Central memory CD8-positive, alpha-beta T cell (primary cell): ENCODE measurements around the gene STAT4.

Source experiments
- ATAC-seq: fragments of 150-1000 bp; cut with Tn5 transposase; replicated peaks from 2 replicates; pipeline ENCODE4 v1.10.0; 2022; ENCODE audit warnings: mild to moderate bottlenecking, moderate FRiP score, moderate number of reproducible peaks; ENCODE audit not compliant: poor library complexity, severe bottlenecking; ENCODE audit errors: extremely low read depth
- DNase-seq, 2 donors: peaks; one replicate each; pipeline ENCODE4 v3.0.0; 2021; ENCODE audit warnings: low spot score in 2 of 2
- H3K27ac Mint-ChIP-seq: one replicate; pipeline ENCODE4 v1.8.0; 2022; ENCODE audit warnings: low read depth, mild to moderate bottlenecking, moderate library complexity, mixed read lengths
- H3K27me3 Mint-ChIP-seq: one replicate; pipeline ENCODE4 v1.8.0; 2022; ENCODE audit warnings: mixed read lengths
- H3K36me3 Mint-ChIP-seq: one replicate; pipeline ENCODE4 v1.8.0; 2022; ENCODE audit warnings: mild to moderate bottlenecking, moderate library complexity, mixed read lengths; ENCODE audit not compliant: insufficient read depth
- H3K4me1 Mint-ChIP-seq: one replicate; pipeline ENCODE4 v1.8.0; 2022; ENCODE audit warnings: mixed read lengths
- H3K4me3 Mint-ChIP-seq: one replicate; pipeline ENCODE4 v1.8.0; 2022; ENCODE audit warnings: mild to moderate bottlenecking, moderate library complexity, mixed read lengths
- H3K9me3 Mint-ChIP-seq: one replicate; pipeline ENCODE4 v1.8.0; 2022; ENCODE audit warnings: mixed read lengths

STAT4 gene, protein sequence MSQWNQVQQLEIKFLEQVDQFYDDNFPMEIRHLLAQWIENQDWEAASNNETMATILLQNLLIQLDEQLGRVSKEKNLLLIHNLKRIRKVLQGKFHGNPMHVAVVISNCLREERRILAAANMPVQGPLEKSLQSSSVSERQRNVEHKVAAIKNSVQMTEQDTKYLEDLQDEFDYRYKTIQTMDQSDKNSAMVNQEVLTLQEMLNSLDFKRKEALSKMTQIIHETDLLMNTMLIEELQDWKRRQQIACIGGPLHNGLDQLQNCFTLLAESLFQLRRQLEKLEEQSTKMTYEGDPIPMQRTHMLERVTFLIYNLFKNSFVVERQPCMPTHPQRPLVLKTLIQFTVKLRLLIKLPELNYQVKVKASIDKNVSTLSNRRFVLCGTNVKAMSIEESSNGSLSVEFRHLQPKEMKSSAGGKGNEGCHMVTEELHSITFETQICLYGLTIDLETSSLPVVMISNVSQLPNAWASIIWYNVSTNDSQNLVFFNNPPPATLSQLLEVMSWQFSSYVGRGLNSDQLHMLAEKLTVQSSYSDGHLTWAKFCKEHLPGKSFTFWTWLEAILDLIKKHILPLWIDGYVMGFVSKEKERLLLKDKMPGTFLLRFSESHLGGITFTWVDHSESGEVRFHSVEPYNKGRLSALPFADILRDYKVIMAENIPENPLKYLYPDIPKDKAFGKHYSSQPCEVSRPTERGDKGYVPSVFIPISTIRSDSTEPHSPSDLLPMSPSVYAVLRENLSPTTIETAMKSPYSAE

DNA sequence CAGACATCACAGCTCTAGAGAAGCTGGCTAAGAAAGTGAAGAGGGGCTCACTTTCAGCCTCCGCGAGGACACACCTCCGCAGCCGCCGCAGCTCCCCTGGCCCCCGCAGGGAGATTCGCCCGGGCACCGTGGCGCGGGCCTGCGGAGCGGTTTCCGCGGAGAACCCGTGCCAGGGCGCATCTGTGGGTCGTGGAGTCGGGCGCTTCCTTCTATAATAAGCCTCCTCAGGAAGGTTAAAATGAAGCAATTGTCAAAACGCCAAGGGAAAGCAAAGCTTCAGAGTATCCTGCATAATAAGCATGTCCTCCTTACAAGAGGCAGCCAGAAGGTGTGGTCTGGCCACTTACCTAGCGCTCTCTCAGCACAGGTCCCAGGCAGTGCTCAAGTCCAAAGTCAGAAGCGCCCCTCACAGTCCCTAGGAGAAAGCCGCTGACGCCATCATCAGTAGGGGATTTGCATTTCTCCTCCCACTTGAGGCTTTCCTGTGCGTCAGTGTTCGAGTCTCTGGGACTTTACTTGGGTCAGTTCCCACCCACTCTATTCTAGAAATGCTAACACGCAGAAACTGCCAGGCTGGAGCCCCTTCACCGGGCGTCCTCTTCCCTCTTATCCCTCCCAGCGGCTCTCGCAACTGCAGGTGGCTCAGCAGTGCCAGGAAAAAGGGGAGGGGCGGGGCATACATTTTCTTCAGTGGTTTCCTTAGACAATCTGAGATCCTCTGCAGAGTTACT is at the start of gene STAT4:
STAT4 (minus strand) TSS at position 395 of the 731 bp plus-strand sequence. CDS start 2,791 bp downstream, outside the sequence.
- Mint-ChIP-seq H3K4me1 (peaks cover 65% of the 10 kb centered on the region), H3K27ac (peak within 1 kb of the TSS; percentile 96), H3K36me3 (peaks cover 49% of the 10 kb centered on the region)

DNA sequence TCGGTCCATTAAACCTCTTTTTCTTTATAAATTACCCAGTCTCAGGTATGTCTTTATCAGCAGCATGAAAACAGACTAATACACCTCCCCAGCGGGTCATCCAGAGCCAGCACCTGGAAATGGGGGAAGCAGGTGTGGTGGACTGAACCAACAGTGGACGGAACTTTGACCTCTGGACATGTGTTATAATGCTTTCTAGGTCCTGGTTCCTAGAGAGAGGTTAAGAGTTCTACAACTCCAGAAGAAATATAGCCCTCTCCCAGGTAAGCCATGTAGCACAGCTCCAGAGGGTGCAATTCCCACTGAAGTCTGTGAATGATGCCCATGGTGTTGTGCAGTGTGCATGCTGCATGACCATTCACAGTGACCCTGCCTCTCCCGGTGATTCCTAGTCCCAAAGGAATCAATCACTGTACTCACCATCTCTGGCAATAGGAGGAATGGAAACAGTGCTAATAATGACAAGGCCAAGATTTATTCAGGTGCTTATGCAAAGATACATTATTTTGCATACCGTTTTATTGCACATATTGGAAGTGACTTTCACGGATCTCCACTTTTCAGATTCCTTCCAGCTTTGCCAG is 49.2 kb upstream of the STAT4 start:
- no peak for DNase-seq
- no peaks in the 10 kb centered on the region for H3K27me3 Mint-ChIP-seq
- no peak overlapping the region for H3K4me3 Mint-ChIP-seq
- peaks cover 3% of the 10 kb centered on the region for H3K36me3 Mint-ChIP-seq
- peaks cover 40% of the 10 kb centered on the region for H3K4me1 Mint-ChIP-seq
- peak overlapping the region; percentile 32 for H3K27ac Mint-ChIP-seq
- no peaks in the 10 kb centered on the region for H3K9me3 Mint-ChIP-seq
- ATAC-seq, result no peak

More for the DNA sequence above, at the start of gene STAT4:
- no peaks in the 10 kb centered on the region for H3K9me3 Mint-ChIP-seq
- ATAC-seq (peak; percentile 81), DNase-seq (peak; percentile 63 to 85)
- peak within 1 kb of the TSS; percentile 78 for H3K4me3 Mint-ChIP-seq
- no peaks in the 10 kb centered on the region for H3K27me3 Mint-ChIP-seq

DNA sequence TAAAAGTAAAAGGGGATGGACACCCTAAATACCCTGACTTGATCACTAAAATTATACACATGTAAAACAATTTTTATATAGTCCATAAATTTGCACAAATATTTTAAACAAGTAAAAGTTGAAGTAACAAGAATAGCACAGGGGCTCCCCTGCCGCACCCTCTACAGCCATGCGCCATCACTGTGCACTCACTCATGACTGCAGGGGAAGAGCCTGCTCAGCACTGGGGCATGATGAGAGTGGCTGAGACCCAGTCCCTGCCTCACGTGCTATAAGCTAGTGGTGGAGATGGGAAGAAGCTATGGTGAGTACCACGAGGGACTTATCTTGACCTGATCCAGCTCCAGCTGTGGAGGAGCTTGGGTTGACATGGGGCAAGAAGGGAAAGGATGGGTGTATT is 47.5 kb upstream of the STAT4 start:
- H3K4me3 Mint-ChIP-seq, result no peak overlapping the region
- H3K27ac Mint-ChIP-seq, result no peak overlapping the region
- no peaks in the 10 kb centered on the region for H3K27me3 Mint-ChIP-seq
- H3K4me1 Mint-ChIP-seq, result peaks cover 46% of the 10 kb centered on the region
- ATAC-seq, result no peak
- H3K9me3 Mint-ChIP-seq, result no peaks in the 10 kb centered on the region
- no peak for DNase-seq
- peaks cover 2% of the 10 kb centered on the region for H3K36me3 Mint-ChIP-seq

DNA sequence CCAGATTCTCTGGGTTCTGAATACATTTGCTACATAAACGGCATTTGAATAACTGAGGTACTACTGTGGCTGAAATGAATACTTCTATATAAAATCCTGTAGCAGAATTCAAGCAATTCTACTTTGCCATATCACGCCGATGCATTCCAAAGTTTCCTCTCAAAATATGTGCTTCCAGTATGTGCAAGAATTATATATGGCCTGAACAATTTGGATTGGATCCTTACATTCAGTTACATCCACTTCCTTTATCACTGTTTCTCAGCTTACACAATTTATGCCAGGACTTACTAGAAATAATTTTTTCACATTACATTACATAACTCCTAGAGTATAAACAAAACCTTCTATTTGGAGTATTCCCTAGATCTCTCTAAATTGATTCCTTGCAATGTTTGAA is 46.3 kb upstream of the STAT4 start:
- Mint-ChIP-seq H3K9me3 (no peaks in the 10 kb centered on the region), H3K27ac (no peak overlapping the region), H3K36me3 (peaks cover 2% of the 10 kb centered on the region), H3K4me1 (peaks cover 35% of the 10 kb centered on the region), H3K27me3 (no peaks in the 10 kb centered on the region), H3K4me3 (no peak overlapping the region)
- ATAC-seq (no peak), DNase-seq (no peak)

DNA sequence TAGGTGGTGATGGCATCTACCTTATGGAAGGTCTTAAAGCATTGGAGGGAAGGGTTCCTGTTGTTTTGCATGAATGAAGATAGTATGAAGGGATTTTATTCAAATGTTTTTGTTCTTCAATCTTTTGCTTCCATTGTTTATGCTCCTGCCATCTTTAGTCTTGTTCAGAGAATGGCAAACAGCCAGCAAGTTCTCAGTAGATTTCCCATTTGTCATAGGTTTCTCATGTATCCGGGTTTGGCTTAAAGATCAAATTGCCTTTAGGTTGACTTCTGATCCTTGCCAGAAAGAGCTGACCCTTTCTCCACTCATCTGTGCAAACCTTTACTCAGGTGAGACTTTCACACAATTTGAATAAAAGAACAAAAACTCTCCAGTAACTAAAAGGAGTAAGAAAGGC is 44.2 kb upstream of the STAT4 start:
- ATAC-seq (no peak), DNase-seq (no peak)
- peaks cover 30% of the 10 kb centered on the region for H3K4me1 Mint-ChIP-seq
- no peaks in the 10 kb centered on the region for H3K27me3 Mint-ChIP-seq
- peaks cover 6% of the 10 kb centered on the region for H3K9me3 Mint-ChIP-seq
- H3K27ac Mint-ChIP-seq, result peak overlapping the region; percentile 89
- no peak overlapping the region for H3K4me3 Mint-ChIP-seq
- no peaks in the 10 kb centered on the region for H3K36me3 Mint-ChIP-seq

DNA sequence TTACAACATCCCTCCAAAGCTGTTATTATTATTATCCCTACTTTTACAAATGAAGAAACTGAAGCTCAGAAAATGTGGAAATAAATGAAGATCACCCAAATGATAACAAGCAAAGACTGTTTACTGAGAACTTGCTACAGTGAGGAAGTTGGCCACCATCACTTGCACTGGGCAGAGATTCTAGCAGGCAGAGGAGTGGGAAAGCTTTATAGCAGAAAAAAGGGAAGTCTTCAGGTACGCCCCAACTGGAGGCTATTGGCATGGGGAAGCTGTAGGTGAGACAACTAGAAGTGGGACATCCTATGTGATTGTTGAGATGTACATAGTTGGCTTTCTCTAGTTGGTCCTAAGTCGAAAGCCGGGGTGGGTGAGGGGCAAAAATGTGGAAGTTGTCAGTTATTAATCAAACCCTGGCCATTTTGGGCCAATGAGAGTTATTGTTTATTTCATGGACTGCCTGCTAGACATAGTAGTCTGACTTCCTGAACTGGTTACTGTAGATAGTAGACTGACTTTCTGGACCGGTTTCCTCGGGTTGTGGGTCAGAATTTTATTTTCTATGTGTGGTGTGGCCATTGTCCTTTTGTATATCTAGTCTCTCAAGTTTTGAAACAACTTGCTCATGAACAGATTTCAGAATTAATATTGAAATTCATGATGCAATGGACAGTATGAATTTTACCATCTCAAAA is 40.2 kb upstream of the STAT4 start:
- DNase-seq (no peak), ATAC-seq (no peak)
- Mint-ChIP-seq H3K36me3 (no peaks in the 10 kb centered on the region), H3K27me3 (no peaks in the 10 kb centered on the region), H3K9me3 (peaks cover 6% of the 10 kb centered on the region), H3K27ac (peak overlapping the region; percentile 57), H3K4me1 (peaks cover 38% of the 10 kb centered on the region), H3K4me3 (no peak overlapping the region)

DNA sequence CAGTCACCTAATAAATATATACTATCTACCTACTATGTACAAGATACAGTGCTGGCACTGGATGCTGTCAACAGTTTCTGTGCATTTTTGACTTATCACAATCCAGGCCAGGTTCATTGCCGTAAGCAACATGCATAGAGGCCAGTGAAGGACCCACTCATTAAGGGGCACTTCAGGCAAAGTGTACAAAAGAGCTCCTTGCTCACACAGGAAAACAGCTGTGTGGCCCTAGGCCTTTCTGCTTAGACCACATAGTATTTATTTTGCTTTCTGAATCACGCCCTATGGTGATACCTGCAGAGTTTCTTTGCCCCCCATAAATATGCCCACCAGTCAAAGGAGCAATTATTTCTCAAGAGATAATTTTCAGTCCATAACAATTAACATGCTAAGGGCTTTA is 39.6 kb upstream of the STAT4 start:
- ATAC-seq (no peak), DNase-seq (no peak)
- H3K36me3 Mint-ChIP-seq, result no peaks in the 10 kb centered on the region
- no peaks in the 10 kb centered on the region for H3K27me3 Mint-ChIP-seq
- peaks cover 6% of the 10 kb centered on the region for H3K9me3 Mint-ChIP-seq
- peak overlapping the region; percentile 57 for H3K27ac Mint-ChIP-seq
- H3K4me3 Mint-ChIP-seq, result peak overlapping the region; percentile 65
- peaks cover 38% of the 10 kb centered on the region for H3K4me1 Mint-ChIP-seq

DNA sequence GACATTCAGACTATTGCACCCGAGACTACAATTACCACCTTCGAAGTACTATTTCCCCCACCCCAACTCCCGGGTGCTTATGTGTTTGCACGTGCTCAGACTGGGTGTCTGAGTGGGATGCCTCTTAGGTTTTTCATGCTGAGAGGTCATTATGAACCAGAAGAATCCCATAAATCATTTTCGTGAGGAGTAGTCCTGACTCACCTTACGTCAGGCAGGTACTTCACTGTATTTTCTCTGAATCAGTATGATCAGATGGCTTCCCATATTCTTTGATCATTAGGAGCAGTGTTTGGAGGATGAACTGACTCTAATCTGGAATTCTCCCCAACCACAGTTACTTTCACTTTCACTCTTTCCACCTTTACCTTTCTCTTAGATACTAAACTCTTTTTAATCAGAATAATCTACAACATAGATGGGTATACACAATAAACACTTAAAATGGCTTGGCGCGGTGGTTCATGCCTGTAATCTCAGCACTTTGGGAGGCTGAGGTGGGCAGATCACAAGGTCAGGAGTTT is 38.4 kb upstream of the STAT4 start:
- no peaks in the 10 kb centered on the region for H3K27me3 Mint-ChIP-seq
- no peak for ATAC-seq
- H3K36me3 Mint-ChIP-seq, result no peaks in the 10 kb centered on the region
- H3K27ac Mint-ChIP-seq, result peak overlapping the region; percentile 57
- DNase-seq, result no peak
- peak overlapping the region; percentile 65 for H3K4me3 Mint-ChIP-seq
- peaks cover 6% of the 10 kb centered on the region for H3K9me3 Mint-ChIP-seq
- H3K4me1 Mint-ChIP-seq, result peaks cover 27% of the 10 kb centered on the region

DNA sequence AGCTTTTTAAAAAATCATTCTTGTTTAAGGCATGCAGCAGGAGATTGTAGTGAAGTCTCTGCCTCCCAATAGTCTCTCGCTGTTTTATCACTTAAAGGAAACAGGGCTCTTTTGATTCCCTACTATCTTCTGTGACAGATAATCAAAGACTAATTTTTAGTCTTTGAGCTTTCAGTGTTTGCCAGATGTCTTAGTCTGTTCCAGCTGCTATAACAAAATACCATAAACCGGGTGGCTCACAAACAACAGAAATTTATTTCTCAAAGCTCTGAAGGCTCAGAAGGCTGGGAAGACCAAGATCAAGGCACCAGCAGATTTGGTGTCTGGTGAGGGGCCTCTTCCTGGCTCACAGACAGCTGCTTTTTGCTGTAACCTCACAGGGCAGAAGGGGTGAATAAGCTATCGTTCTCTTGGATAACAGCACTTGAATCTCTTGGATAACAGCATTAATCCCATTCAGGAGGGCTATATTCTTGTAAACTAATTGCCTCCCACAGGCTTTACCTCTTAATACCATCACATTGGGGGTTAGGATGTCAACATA is 37.8 kb upstream of the STAT4 start:
- no peaks in the 10 kb centered on the region for H3K36me3 Mint-ChIP-seq
- ATAC-seq, result no peak
- no peaks in the 10 kb centered on the region for H3K27me3 Mint-ChIP-seq
- H3K4me1 Mint-ChIP-seq, result peaks cover 22% of the 10 kb centered on the region
- DNase-seq, result no peak
- peak overlapping the region; percentile 65 for H3K4me3 Mint-ChIP-seq
- peaks cover 6% of the 10 kb centered on the region for H3K9me3 Mint-ChIP-seq
- H3K27ac Mint-ChIP-seq, result peak overlapping the region; percentile 57

DNA sequence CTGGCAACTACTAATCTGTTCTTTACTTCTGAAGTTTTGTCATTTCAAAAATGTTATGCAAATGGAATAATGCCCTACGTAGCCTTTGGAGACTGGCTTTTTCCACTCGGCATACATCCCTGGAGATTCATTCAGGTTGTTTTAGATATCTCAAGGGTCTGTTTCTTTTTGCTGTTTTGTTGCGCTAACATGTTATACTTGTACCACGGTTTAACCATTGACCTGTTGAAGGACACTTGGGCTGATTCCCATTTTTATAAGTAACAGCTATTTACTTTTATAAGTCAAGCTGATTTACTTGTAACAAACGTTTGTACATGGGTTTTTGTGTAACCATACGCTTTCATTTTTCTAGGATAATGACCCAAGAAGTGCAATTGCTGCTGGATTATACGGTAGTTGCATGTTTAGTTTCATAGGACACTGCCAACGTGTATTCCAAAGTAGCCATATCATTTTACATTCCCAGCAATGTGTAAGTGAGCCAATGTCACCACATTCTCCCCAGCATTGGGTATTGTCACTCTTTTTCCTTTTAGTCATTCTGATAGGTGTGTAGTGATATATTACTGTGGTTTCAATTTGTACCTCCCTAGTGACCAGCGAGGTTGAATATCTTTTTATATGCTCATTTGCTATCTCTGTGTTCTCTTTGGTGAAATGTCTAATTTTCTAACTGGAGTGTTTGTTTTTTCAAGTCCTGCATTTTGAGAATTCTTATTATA is 36.5 kb upstream of the STAT4 start:
- H3K36me3 Mint-ChIP-seq, result no peaks in the 10 kb centered on the region
- DNase-seq (no peak), ATAC-seq (no peak)
- H3K27ac Mint-ChIP-seq, result no peak overlapping the region
- H3K27me3 Mint-ChIP-seq, result no peaks in the 10 kb centered on the region
- H3K9me3 Mint-ChIP-seq, result peaks cover 6% of the 10 kb centered on the region
- peaks cover 20% of the 10 kb centered on the region for H3K4me1 Mint-ChIP-seq
- H3K4me3 Mint-ChIP-seq, result no peak overlapping the region

DNA sequence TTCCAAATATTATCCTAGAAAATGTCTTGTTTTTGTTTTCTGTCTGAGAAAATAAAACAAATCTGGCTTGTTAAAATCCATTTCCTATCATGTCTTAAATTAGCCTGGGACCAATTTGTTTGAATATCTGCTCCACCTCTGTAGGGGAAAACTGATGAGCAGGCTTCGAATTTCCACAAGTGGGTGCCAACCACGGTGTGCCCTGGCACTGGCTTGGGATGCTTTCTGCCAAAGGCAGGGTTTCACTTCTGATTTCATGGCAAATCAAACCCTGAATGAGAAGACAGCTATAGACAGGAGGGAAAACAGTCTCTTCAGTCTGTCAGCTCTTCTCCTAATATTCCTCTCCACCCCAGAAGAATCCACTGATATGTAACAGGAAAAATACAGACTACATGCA is 33.7 kb upstream of the STAT4 start:
- no peak overlapping the region for H3K4me3 Mint-ChIP-seq
- DNase-seq (no peak), ATAC-seq (no peak)
- H3K4me1 Mint-ChIP-seq, result peaks cover 9% of the 10 kb centered on the region
- H3K27ac Mint-ChIP-seq, result no peak overlapping the region
- H3K9me3 Mint-ChIP-seq, result no peaks in the 10 kb centered on the region
- no peaks in the 10 kb centered on the region for H3K27me3 Mint-ChIP-seq
- no peaks in the 10 kb centered on the region for H3K36me3 Mint-ChIP-seq
